OCI-LY3 (cell line): ENCODE measurements around the gene ANKRD6.

ENCODE experiments used
- H2AFZ ChIP-seq: fragments of 200-600, 300-600 bp; shearing (Covaris generic); 2 replicates; pipeline ENCODE4 v1.6.0; 2014; ENCODE audit warnings: antibody characterized with exemption, low read depth, low read length
- H3K27ac ChIP-seq: fragments of 200-600, 300-600 bp; sonication (generic); 2 replicates; pipeline ENCODE4 v1.5.1; 2014; ENCODE audit warnings: mild to moderate bottlenecking, low read length, moderate library complexity, mixed read lengths
- H3K27me3 ChIP-seq: fragments of 200-600, 300-600 bp; sonication (generic); 2 replicates; pipeline ENCODE4 v1.6.1; 2014; ENCODE audit warnings: low read depth, low read length, mixed read lengths
- H3K36me3 ChIP-seq: fragments of 200-600, 300-600 bp; sonication (generic); replicated peaks from 2 replicates; pipeline ENCODE3; 2014; ENCODE audit warnings: low read depth, low read length, mixed read lengths
- H3K4me1 ChIP-seq: fragments of 300-600, 200-600 bp; sonication (generic); 2 replicates; pipeline ENCODE4 v1.6.1; 2014; ENCODE audit warnings: low read length, mixed read lengths
- H3K4me2 ChIP-seq: fragments of 200-600, 300-600 bp; sonication (generic); 2 replicates; pipeline ENCODE4 v1.6.1; 2014; ENCODE audit warnings: low read length, mixed read lengths
- H3K4me3 ChIP-seq: fragments of 300-600, 200-600 bp; sonication (generic); 2 replicates; pipeline ENCODE4 v1.5.1; 2014; ENCODE audit warnings: antibody characterized with exemption, mild to moderate bottlenecking, low read length, moderate library complexity
- H3K79me2 ChIP-seq: fragments of 300-600, 200-600 bp; shearing (Covaris generic); 2 replicates; pipeline ENCODE4 v1.6.1; 2014; ENCODE audit warnings: mild to moderate bottlenecking, low read length, mixed read lengths
- H3K9ac ChIP-seq: fragments of 300-600, 200-600 bp; shearing (Covaris generic); 2 replicates; pipeline ENCODE4 v1.6.0; 2014; ENCODE audit warnings: mild to moderate bottlenecking, low read length, moderate library complexity
- H3K9me3 ChIP-seq: fragments of 200-600, 300-600 bp; shearing (Covaris generic); 2 replicates; pipeline ENCODE4 v1.6.1; 2014; ENCODE audit warnings: low read length, mixed read lengths; ENCODE audit not compliant: insufficient read depth
- H4K20me1 ChIP-seq: fragments of 200-600, 300-600 bp; sonication (generic); 2 replicates; pipeline ENCODE4 v1.6.1; 2016; ENCODE audit warnings: low read length, mixed read lengths; ENCODE audit not compliant: insufficient read depth
- CTCF ChIP-seq: fragments of 200-600, 300-600 bp; sonication (generic); IDR thresholded peaks from 2 replicates; pipeline ENCODE4 v1.5.1; 2014; ENCODE audit warnings: antibody characterized with exemption, low read length, low read depth
- EZH2phosphoT487 ChIP-seq: fragments of 200-600 bp; shearing (Covaris generic); IDR thresholded peaks from 2 replicates; pipeline ENCODE4 v1.6.1; 2018; ENCODE audit warnings: antibody characterized with exemption, mixed run types, low read depth

ANKRD6 gene

GRCh38 chr6:89682991-89683390 lies 250.0 kb downstream of the ANKRD6 start:
- TF ChIP-seq CTCF: no peak
- TF ChIP-seq EZH2phosphoT487: no peak
- no peaks in the 10 kb centered on the region for H3K9me3 ChIP-seq
- no peaks in the 10 kb centered on the region for H3K4me1 ChIP-seq
- no peak overlapping the region for H2AFZ ChIP-seq
- H3K79me2 ChIP-seq: no peaks in the 10 kb centered on the region
- peaks cover 31% of the 10 kb centered on the region for H3K36me3 ChIP-seq
- no peaks in the 10 kb centered on the region for H3K27me3 ChIP-seq
- H3K9ac ChIP-seq: no peak overlapping the region
- no peak overlapping the region for H3K4me3 ChIP-seq
- H4K20me1 ChIP-seq: no peaks in the 10 kb centered on the region
- no peak overlapping the region for H3K4me2 ChIP-seq
- no peak overlapping the region for H3K27ac ChIP-seq
